IMR-90 (cell line): Measurements from ENCODE around the gene COL20A1. TPM values are rescaled to one million over a fixed set of nuclear protein-coding genes. Genes with fewer than 3 reads are reported as not detected.

Experiments
- ATAC-seq: fragments of 200-7000 bp; cut with Tn5 transposase; 2 replicates; pipeline ENCODE4 v1.9.1; 2020; ENCODE audit warnings: low read depth, mild to moderate bottlenecking, moderate library complexity
- BruUV-seq: library from RNA; stranded (reverse); fragments of 400-500 nt; replicated peaks from 2 replicates; lab custom pipeline; 2021; lab: Mats Ljungman, UMichigan
- CTCF ChIA-PET: fragments of 300-600 bp; formaldehyde crosslinking; extraction: SDS; loops from one replicate; lab custom pipeline; 2021; ENCODE audit warnings: antibody characterized with exemption; lab: Yijun Ruan, JAX
- POLR2A ChIA-PET: fragments of 300-600 bp; sonication (Branson Sonifier 250); formaldehyde crosslinking; loops from one replicate; lab custom pipeline; 2022; ENCODE audit warnings: antibody characterized with exemption; ENCODE audit not compliant: unreplicated experiment; lab: Charles Lee
- DNase-seq: peaks from one replicate; pipeline ENCODE4 v3.0.0; 2013
- H2AFZ ChIP-seq: replicated peaks from 2 replicates; pipeline ENCODE3; 2013; ENCODE audit warnings: low read length, mild to moderate bottlenecking; ENCODE audit not compliant: poor library complexity
- H2AK5ac ChIP-seq: 2 replicates; pipeline ENCODE4 v1.6.1; 2013; ENCODE audit warnings: low read depth, low read length, inconsistent platforms
- H2AK9ac ChIP-seq: replicated peaks from 2 replicates; pipeline ENCODE3; 2013; ENCODE audit warnings: mild to moderate bottlenecking, low read depth, low read length, moderate library complexity; ENCODE audit not compliant: poor library complexity
- H2BK120ac ChIP-seq: 2 replicates; pipeline ENCODE4 v1.6.1; 2013; ENCODE audit warnings: low read depth, low read length, inconsistent platforms
- H2BK15ac ChIP-seq: 3 replicates; pipeline ENCODE4 v1.6.1; 2013; ENCODE audit warnings: low read depth, low read length, inconsistent platforms
- H2BK20ac ChIP-seq: 2 replicates; pipeline ENCODE4 v1.6.1; 2013; ENCODE audit warnings: low read depth, mild to moderate bottlenecking, inconsistent platforms, low read length, moderate library complexity
- H2BK5ac ChIP-seq: 2 replicates; pipeline ENCODE4 v1.6.1; 2013; ENCODE audit warnings: mild to moderate bottlenecking, low read depth, low read length, inconsistent platforms; ENCODE audit not compliant: poor library complexity, severe bottlenecking
- H3K14ac ChIP-seq: replicated peaks from 2 replicates; pipeline ENCODE4 v1.6.1; 2013; ENCODE audit warnings: low read depth, low read length, inconsistent platforms
- H3K18ac ChIP-seq: 2 replicates; pipeline ENCODE4 v1.6.1; 2013; ENCODE audit warnings: low read depth, low read length, control low read depth
- H3K23ac ChIP-seq: 2 replicates; pipeline ENCODE4 v1.6.1; 2013; ENCODE audit warnings: low read depth, low read length, inconsistent platforms
- H3K27ac ChIP-seq: 2 replicates; pipeline ENCODE4 v1.5.1; 2013; ENCODE audit warnings: mild to moderate bottlenecking, control low read depth, low read length; ENCODE audit not compliant: insufficient read depth
- H3K27me3 ChIP-seq: 2 replicates; pipeline ENCODE4 v1.6.1; 2013; ENCODE audit warnings: low read length; ENCODE audit not compliant: control insufficient read depth, insufficient read depth
- H3K36me3 ChIP-seq: 2 replicates; pipeline ENCODE4 v1.6.1; 2013; ENCODE audit warnings: low read length, mixed read lengths; ENCODE audit not compliant: control insufficient read depth, insufficient read depth
- H3K4ac ChIP-seq: 2 replicates; pipeline ENCODE4 v1.6.1; 2013; ENCODE audit warnings: low read depth, low read length, inconsistent platforms
- H3K4me1 ChIP-seq: 2 replicates; pipeline ENCODE4 v1.6.1; 2013; ENCODE audit warnings: low read length, mixed read lengths; ENCODE audit not compliant: control insufficient read depth, insufficient read depth
- H3K4me2 ChIP-seq: 2 replicates; pipeline ENCODE4 v1.6.1; 2013; ENCODE audit warnings: low read depth, mild to moderate bottlenecking, control low read depth, low read length, moderate library complexity
- H3K4me3 ChIP-seq: 2 replicates; pipeline ENCODE4 v1.5.1; 2013; ENCODE audit warnings: low read depth, mild to moderate bottlenecking, control low read depth, low read length, moderate library complexity; ENCODE audit not compliant: insufficient read depth
- H3K56ac ChIP-seq: 2 replicates; pipeline ENCODE4 v1.6.1; 2013; ENCODE audit warnings: low read length, inconsistent platforms; ENCODE audit not compliant: insufficient read depth; ENCODE audit errors: extremely low read depth
- H3K79me1 ChIP-seq, 2 experiments: 2 replicates each; pipeline ENCODE4 v1.6.1; 2013; ENCODE audit warnings: low read length in 2 of 2, inconsistent platforms in 1 of 2, low read depth in 1 of 2
- H3K9ac ChIP-seq: 2 replicates; pipeline ENCODE4 v1.6.1; 2013; ENCODE audit warnings: low read depth, low read length, control low read depth
- H3K9me1 ChIP-seq: 2 replicates; pipeline ENCODE4 v1.6.1; 2013; ENCODE audit warnings: low read length, inconsistent platforms; ENCODE audit not compliant: insufficient read depth
- H3K9me3 ChIP-seq: 2 replicates; pipeline ENCODE4 v1.6.1; 2013; ENCODE audit warnings: low read length; ENCODE audit not compliant: control insufficient read depth, insufficient read depth
- H4K20me1 ChIP-seq: 2 replicates; pipeline ENCODE4 v1.6.1; 2013; ENCODE audit warnings: low read length, inconsistent platforms; ENCODE audit not compliant: insufficient read depth
- H4K5ac ChIP-seq: 2 replicates; pipeline ENCODE4 v1.6.1; 2013; ENCODE audit warnings: mild to moderate bottlenecking, low read depth, low read length, control low read depth
- H4K8ac ChIP-seq, 2 experiments: 2 replicates each; pipeline ENCODE4 v1.6.1; 2013; ENCODE audit warnings: low read depth in 2 of 2, low read length in 2 of 2, control low read depth in 1 of 2, inconsistent platforms in 1 of 2
- H4K91ac ChIP-seq: 2 replicates; pipeline ENCODE4 v1.6.1; 2013; ENCODE audit warnings: low read depth, low read length, inconsistent platforms; ENCODE audit not compliant: insufficient read depth
- BHLHE40 ChIP-seq: fragments of 150-350 bp; IDR thresholded peaks from 2 replicates; pipeline ENCODE4 v1.6.1; 2016; ENCODE audit warnings: mild to moderate bottlenecking, low read depth, low read length
- CEBPB ChIP-seq: IDR thresholded peaks from 2 replicates; pipeline ENCODE4 v1.6.1; 2012; ENCODE audit warnings: low read depth, low read length, improper control_type of control experiment
- CHD1 ChIP-seq: IDR thresholded peaks from 2 replicates; pipeline ENCODE4 v1.6.1; 2012; ENCODE audit warnings: low read depth, low read length, improper control_type of control experiment
- ELK1 ChIP-seq: fragments of 150-350 bp; IDR thresholded peaks from 2 replicates; pipeline ENCODE4 v1.6.1; 2016; ENCODE audit warnings: low read depth, mild to moderate bottlenecking, low read length, moderate library complexity, borderline replicate concordance
- FOS ChIP-seq: fragments of 150-350 bp; IDR thresholded peaks from 2 replicates; pipeline ENCODE4 v1.6.1; 2016; ENCODE audit warnings: low read depth, low read length
- MAFK ChIP-seq: IDR thresholded peaks from 2 replicates; pipeline ENCODE4 v1.6.1; 2012; ENCODE audit warnings: low read depth, low read length, improper control_type of control experiment
- MAZ ChIP-seq: IDR thresholded peaks from 2 replicates; pipeline ENCODE4 v1.6.1; 2012; ENCODE audit warnings: low read depth, mild to moderate bottlenecking, low read length, improper control_type of control experiment, moderate library complexity, borderline replicate concordance
- NFE2L2 ChIP-seq: fragments of 150-350 bp; IDR thresholded peaks from 2 replicates; pipeline ENCODE4 v1.6.1; 2016; ENCODE audit warnings: low read depth, mild to moderate bottlenecking, low read length
- POLR2A ChIP-seq: IDR thresholded peaks from 2 replicates; pipeline ENCODE4 v1.6.1; 2012; ENCODE audit warnings: mild to moderate bottlenecking, low read depth, low read length
- WGBS, 2 experiments: methylation state at CpG; one replicate each; pipeline versions ENCODE4 v1.1.5 to v1.1.7; 2013; ENCODE audit warnings: missing lambda C conversion rate in 2 of 2; ENCODE audit not compliant: insufficient read length in 1 of 2; ENCODE audit errors: extremely low coverage in 2 of 2; 5-methylcytosine and 5-hydroxymethylcytosine counted together
- dilution Hi-C: fragments of 300-500 bp; cut with HindIII; formaldehyde crosslinking; loops from one replicate; pipeline ENCODE4 v1.14.3; 2018; ENCODE audit warnings: low sequenced_read_pairs; ENCODE audit not compliant: unreplicated experiment
- in situ Hi-C: fragments of 300-500 bp; cut with MboI; formaldehyde crosslinking; loops from 3 replicates; pipeline ENCODE4 v1.14.3; 2019; ENCODE audit warnings: low sequenced_read_pairs, inconsistent platforms, mixed read lengths
- intact Hi-C: fragments of 100-400 bp; cut with micrococcal nuclease; formaldehyde crosslinking; loops from 2 replicates; pipeline ENCODE4 v1.10.0; 2022
- polyA plus RNA-seq, 3 experiments: library from polyadenylated mRNA; depleted of rRNA; stranded (reverse); fragments of >200 nt; gene quantifications; 2 replicates each; pipeline ENCODE4 v1.2.3, GENCODE V29; 2012; ENCODE audit warnings: low replicate concordance in 1 of 3
- total RNA-seq: library from RNA; depleted of rRNA; stranded (reverse); fragments of >200 nt; gene quantifications from 2 replicates; pipeline ENCODE4 v1.2.3, GENCODE V29; 2012
- TF ChIP-seq, protein P1 (sequence below): fragments of 150-350 bp; IDR thresholded peaks from 2 replicates; pipeline ENCODE4 v1.6.1; 2017; ENCODE audit warnings: mild to moderate bottlenecking, antibody characterized with exemption, low read length, low read depth
- TF ChIP-seq, protein P2 (sequence below): conservative IDR thresholded peaks from 2 replicates; pipeline ENCODE4 v1.5.1; 2012; ENCODE audit warnings: mild to moderate bottlenecking, low read depth, low read length, improper control_type of control experiment

Gene COL20A1
- total and polyA plus RNA-seq, 2 of the 4 experiments (the other 2 are of a cell fraction), result not detected

GRCh38 chr20:63329331-63330083, 36.5 kb downstream of the COL20A1 start:
- ChIA-PET CTCF (no interaction called here), POLR2A (no interaction called here)
- no peak overlapping the region for H3K4me2 ChIP-seq
- no peak overlapping the region for H3K18ac ChIP-seq
- no peak overlapping the region for H4K5ac ChIP-seq
- H3K27me3 ChIP-seq, result peaks cover 6% of the 10 kb centered on the region
- no peak overlapping the region for H2BK5ac ChIP-seq
- ATAC-seq (no peak), DNase-seq (no peak)
- H3K79me1 ChIP-seq, result no peaks in the 10 kb centered on the region
- no peak overlapping the region for H2AFZ ChIP-seq
- no peak overlapping the region for H3K4me3 ChIP-seq
- H2BK15ac ChIP-seq, result no peak overlapping the region
- no peak overlapping the region for H2BK120ac ChIP-seq
- in situ Hi-C loops (no loop called here), dilution Hi-C loops (no loop called here), intact Hi-C loops (no loop called here)
- no peaks in the 10 kb centered on the region for H3K36me3 ChIP-seq
- no peaks in the 10 kb centered on the region for H3K4me1 ChIP-seq
- no peak overlapping the region for H3K23ac ChIP-seq
- H4K8ac ChIP-seq, result no peak overlapping the region
- H2BK20ac ChIP-seq, result no peak overlapping the region
- no peak overlapping the region for H2AK9ac ChIP-seq
- H3K9me3 ChIP-seq, result peaks cover 6% of the 10 kb centered on the region
- no peak overlapping the region for H3K4ac ChIP-seq
- H3K9ac ChIP-seq, result no peak overlapping the region
- no peak overlapping the region for H3K14ac ChIP-seq
- 66% methylated on average over 10 of the region's 18 CpGs; no CpG with 5 or more reads in 1 of the 2 experiments for WGBS, 2 experiments
- H3K9me1 ChIP-seq, result no peaks in the 10 kb centered on the region
- no TSS peak for BruUV-seq
- TF ChIP-seq ELK1 (no peak), MAFK (no peak), BHLHE40 (no peak), POLR2A (no peak), NFE2L2 (no peak), CHD1 (no peak), MAZ (no peak), CEBPB (no peak), FOS (no peak)
- TF ChIP-seq, protein P1, sequence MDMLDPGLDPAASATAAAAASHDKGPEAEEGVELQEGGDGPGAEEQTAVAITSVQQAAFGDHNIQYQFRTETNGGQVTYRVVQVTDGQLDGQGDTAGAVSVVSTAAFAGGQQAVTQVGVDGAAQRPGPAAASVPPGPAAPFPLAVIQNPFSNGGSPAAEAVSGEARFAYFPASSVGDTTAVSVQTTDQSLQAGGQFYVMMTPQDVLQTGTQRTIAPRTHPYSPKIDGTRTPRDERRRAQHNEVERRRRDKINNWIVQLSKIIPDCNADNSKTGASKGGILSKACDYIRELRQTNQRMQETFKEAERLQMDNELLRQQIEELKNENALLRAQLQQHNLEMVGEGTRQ, result no peak
- TF ChIP-seq, protein P2, sequence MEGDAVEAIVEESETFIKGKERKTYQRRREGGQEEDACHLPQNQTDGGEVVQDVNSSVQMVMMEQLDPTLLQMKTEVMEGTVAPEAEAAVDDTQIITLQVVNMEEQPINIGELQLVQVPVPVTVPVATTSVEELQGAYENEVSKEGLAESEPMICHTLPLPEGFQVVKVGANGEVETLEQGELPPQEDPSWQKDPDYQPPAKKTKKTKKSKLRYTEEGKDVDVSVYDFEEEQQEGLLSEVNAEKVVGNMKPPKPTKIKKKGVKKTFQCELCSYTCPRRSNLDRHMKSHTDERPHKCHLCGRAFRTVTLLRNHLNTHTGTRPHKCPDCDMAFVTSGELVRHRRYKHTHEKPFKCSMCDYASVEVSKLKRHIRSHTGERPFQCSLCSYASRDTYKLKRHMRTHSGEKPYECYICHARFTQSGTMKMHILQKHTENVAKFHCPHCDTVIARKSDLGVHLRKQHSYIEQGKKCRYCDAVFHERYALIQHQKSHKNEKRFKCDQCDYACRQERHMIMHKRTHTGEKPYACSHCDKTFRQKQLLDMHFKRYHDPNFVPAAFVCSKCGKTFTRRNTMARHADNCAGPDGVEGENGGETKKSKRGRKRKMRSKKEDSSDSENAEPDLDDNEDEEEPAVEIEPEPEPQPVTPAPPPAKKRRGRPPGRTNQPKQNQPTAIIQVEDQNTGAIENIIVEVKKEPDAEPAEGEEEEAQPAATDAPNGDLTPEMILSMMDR, result no peak
- no peak overlapping the region for H3K27ac ChIP-seq
- no peak overlapping the region for H4K91ac ChIP-seq
- no peak overlapping the region for H3K56ac ChIP-seq
- H2AK5ac ChIP-seq, result no peak overlapping the region
- no peaks in the 10 kb centered on the region for H4K20me1 ChIP-seq
